Peyer's patch (tissue), 4 donors: Measurements from ENCODE around the gene MYBPH. TPM values are rescaled to one million over a fixed set of nuclear protein-coding genes. Genes with fewer than 3 reads are reported as not detected.

Experiments used
- DNase-seq, 3 donors: peaks; one replicate each; pipeline ENCODE4 v3.0.0-alpha.2; 2017 to 2019
- H3K27ac ChIP-seq, 4 donors: fragments of 200-600 bp; sonication (generic); one replicate each; pipeline ENCODE4 v1.5.1; 2016 to 2019
- H3K27me3 ChIP-seq, 2 donors: fragments of 200-600 bp; sonication (generic); one replicate each; pipeline ENCODE4 v1.5.1; 2019
- H3K36me3 ChIP-seq, 3 donors: fragments of 200-600 bp; sonication (generic); one replicate each; pipeline ENCODE4 v1.5.1; 2016 to 2019
- H3K4me1 ChIP-seq, 4 donors: fragments of 200-600 bp; sonication (generic); one replicate each; pipeline ENCODE4 v1.5.1; 2016 to 2019
- H3K4me3 ChIP-seq, 4 donors: fragments of 200-600 bp; sonication (generic); 1 replicate in 3 of 4; 2 replicates in 1 of 4; pipeline ENCODE4 v1.5.1; 2016 to 2019; ENCODE audit warnings: mild to moderate bottlenecking in 1 of 4
- H3K9me3 ChIP-seq, 4 donors: fragments of 200-600 bp; sonication (generic); one replicate each; pipeline ENCODE4 v1.5.1; 2016 to 2019; ENCODE audit warnings: mild to moderate bottlenecking in 1 of 4
- CTCF ChIP-seq, 6 experiments: fragments of 450-650 bp in 4 of 6; fragments of 200-600 bp in 2 of 6; sonication (generic) in 1 of 6; IDR thresholded peaks; one replicate each; pipeline ENCODE4 v1.5.1; 2017 to 2019; ENCODE audit warnings: antibody characterized with exemption in 6 of 6, mild to moderate bottlenecking in 3 of 6, moderate library complexity in 1 of 6
- POLR2A ChIP-seq, 2 donors: fragments of 450-650 bp; IDR thresholded peaks; one replicate each; pipeline ENCODE4 v1.5.1; 2017; ENCODE audit warnings: antibody characterized with exemption in 2 of 2, mild to moderate bottlenecking in 2 of 2, moderate library complexity in 2 of 2
- total RNA-seq, 4 donors: library from RNA; depleted of rRNA; stranded (reverse); fragments of >200 nt; gene quantifications; one replicate each; pipeline ENCODE4 v1.1.0, GENCODE V29; 2016

Gene MYBPH
- total RNA-seq, 4 donors from 2014 or later: not detected

GRCh38 chr1:203148127-203148526 is 27.5 kb downstream of the MYBPH start:
- no peaks in the 10 kb centered on the region for H3K36me3 ChIP-seq
- H3K4me3 ChIP-seq: no peak overlapping the region
- no peak for TF ChIP-seq POLR2A (IDR thresholded peaks at IDR 0.05)
- peak in 1 of 6 experiments; percentile 31 for TF ChIP-seq CTCF (IDR thresholded peaks at IDR 0.05)
- no peaks in the 10 kb centered on the region for H3K4me1 ChIP-seq
- no peak for DNase-seq
- no peaks in the 10 kb centered on the region for H3K27me3 ChIP-seq
- no peak overlapping the region for H3K27ac ChIP-seq
- H3K9me3 ChIP-seq: no peaks in the 10 kb centered on the region

- no peak for DNase-seq
- no peaks in the 10 kb centered on the region for H3K9me3 ChIP-seq
- H3K27ac ChIP-seq: no peak overlapping the region
- no peaks in the 10 kb centered on the region for H3K27me3 ChIP-seq
- TF ChIP-seq CTCF (IDR thresholded peaks at IDR 0.05) (no peak), POLR2A (IDR thresholded peaks at IDR 0.05) (no peak)
- no peaks in the 10 kb centered on the region for H3K4me1 ChIP-seq
- no peak overlapping the region for H3K4me3 ChIP-seq
- no peaks in the 10 kb centered on the region for H3K36me3 ChIP-seq
These were observed 28.2 kb downstream of the MYBPH start for GRCh38 chr1:203147376-203147775.

GRCh38 chr1:203146537-203146936 is 29.1 kb downstream of the MYBPH start:
- no peaks in the 10 kb centered on the region for H3K36me3 ChIP-seq
- H3K27me3 ChIP-seq: no peaks in the 10 kb centered on the region
- no peak overlapping the region for H3K4me3 ChIP-seq
- H3K27ac ChIP-seq: no peak overlapping the region
- DNase-seq: no peak
- H3K4me1 ChIP-seq: no peaks in the 10 kb centered on the region
- H3K9me3 ChIP-seq: no peaks in the 10 kb centered on the region
- TF ChIP-seq CTCF (IDR thresholded peaks at IDR 0.05) (no peak), POLR2A (IDR thresholded peaks at IDR 0.05) (no peak)

- DNase-seq: no peak
- H3K36me3 ChIP-seq: no peaks in the 10 kb centered on the region
- H3K9me3 ChIP-seq: no peaks in the 10 kb centered on the region
- no peak overlapping the region for H3K4me3 ChIP-seq
- no peak overlapping the region for H3K27ac ChIP-seq
- H3K27me3 ChIP-seq: no peaks in the 10 kb centered on the region
- TF ChIP-seq CTCF (IDR thresholded peaks at IDR 0.05) (no peak), POLR2A (IDR thresholded peaks at IDR 0.05) (no peak)
- H3K4me1 ChIP-seq: no peaks in the 10 kb centered on the region
These were observed 29.6 kb downstream of the MYBPH start for GRCh38 chr1:203146042-203146369.

- H3K27me3 ChIP-seq: no peaks in the 10 kb centered on the region
- no peaks in the 10 kb centered on the region for H3K36me3 ChIP-seq
- no peak for TF ChIP-seq POLR2A (IDR thresholded peaks at IDR 0.05)
- no peak for TF ChIP-seq CTCF (IDR thresholded peaks at IDR 0.05)
- DNase-seq: no peak
- H3K9me3 ChIP-seq: no peaks in the 10 kb centered on the region
- H3K27ac ChIP-seq: no peak overlapping the region
- H3K4me1 ChIP-seq: no peaks in the 10 kb centered on the region
- H3K4me3 ChIP-seq: no peak overlapping the region
These were observed 30.1 kb downstream of the MYBPH start for GRCh38 chr1:203145321-203146041.

- DNase-seq: no peak
- H3K36me3 ChIP-seq: no peaks in the 10 kb centered on the region
- no peak overlapping the region for H3K4me3 ChIP-seq
- no peaks in the 10 kb centered on the region for H3K9me3 ChIP-seq
- no peak overlapping the region for H3K27ac ChIP-seq
- no peaks in the 10 kb centered on the region for H3K27me3 ChIP-seq
- no peaks in the 10 kb centered on the region for H3K4me1 ChIP-seq
- TF ChIP-seq CTCF (IDR thresholded peaks at IDR 0.05): no peak
- no peak for TF ChIP-seq POLR2A (IDR thresholded peaks at IDR 0.05)
These were observed 31.0 kb downstream of the MYBPH start for GRCh38 chr1:203144661-203145060.
